ENCODE data around the gene GPRC5C.
A peak's percentile ranks its signal among the peaks of the same experiment; 100 is the strongest.

Gene GPRC5C, protein sequence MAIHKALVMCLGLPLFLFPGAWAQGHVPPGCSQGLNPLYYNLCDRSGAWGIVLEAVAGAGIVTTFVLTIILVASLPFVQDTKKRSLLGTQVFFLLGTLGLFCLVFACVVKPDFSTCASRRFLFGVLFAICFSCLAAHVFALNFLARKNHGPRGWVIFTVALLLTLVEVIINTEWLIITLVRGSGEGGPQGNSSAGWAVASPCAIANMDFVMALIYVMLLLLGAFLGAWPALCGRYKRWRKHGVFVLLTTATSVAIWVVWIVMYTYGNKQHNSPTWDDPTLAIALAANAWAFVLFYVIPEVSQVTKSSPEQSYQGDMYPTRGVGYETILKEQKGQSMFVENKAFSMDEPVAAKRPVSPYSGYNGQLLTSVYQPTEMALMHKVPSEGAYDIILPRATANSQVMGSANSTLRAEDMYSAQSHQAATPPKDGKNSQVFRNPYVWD

DNA sequence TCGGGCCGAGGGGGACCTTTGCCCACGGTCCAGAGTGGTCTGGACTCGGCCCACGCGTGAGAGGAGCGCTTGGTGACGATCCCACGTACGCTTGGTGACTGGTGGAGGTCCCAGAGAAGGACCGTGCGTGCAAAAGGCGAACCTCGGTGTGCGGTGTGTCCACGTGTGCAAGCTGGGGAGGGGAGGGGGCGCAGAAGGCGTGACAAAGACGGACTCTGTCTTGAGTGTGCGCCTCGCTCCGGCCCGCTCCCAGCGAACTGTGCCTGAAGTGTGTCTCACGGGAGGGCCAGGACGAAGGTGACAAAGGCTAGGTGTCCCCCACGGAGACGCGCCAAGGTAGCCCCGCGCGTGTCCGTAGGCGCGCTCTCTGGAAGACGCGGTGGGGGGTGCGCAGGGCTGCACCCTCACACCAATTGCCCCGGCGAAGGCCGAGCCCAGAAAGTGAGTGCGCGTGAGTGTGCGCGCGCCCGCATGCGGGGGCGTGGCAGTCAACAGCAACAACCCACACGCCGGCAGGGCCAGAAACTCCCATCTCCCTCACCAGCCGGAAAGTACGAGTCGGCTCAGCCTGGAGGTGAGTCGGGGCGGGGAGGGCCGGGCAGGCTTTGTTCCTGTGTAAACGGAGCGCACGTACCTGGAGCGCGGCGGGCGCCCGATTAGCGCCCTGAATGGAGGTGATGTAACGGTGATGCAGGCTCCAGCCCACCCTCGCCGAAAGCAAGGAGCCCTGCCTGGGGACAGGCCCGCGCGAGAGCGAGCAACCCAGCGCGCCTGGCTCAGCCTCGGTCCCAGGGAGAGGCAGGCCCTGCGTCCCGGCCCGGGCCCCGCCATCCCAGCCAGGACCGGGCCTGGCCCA, at the start of gene GPRC5C:
Gene GPRC5C, plus strand, starts transcription at position 521 of the 856 bp plus-strand sequence. CDS start 7,689 bp downstream, outside the sequence.
- Histone ChIP-seq H3K27ac (peak within 1 kb of the TSS; percentile 99), H3K27me3 (ENCODE audit: control insufficient read depth, insufficient read depth, low read length) (no peaks in the 10 kb centered on the region), H3K79me2 (peaks cover 21% of the 10 kb centered on the region), H3K4me2 (ENCODE audit: low read length) (peak within 1 kb of the TSS; percentile 99), H3K9me3 (ENCODE audit: control insufficient read depth, low read length) (no peaks in the 10 kb centered on the region), H3K4me3 (ENCODE audit: low read depth, low read length) (peak within 1 kb of the TSS; percentile 94), H3K9ac (peak within 1 kb of the TSS; percentile 99), H2AFZ (peak within 1 kb of the TSS; percentile 89), H3K36me3 (ENCODE audit: control insufficient read depth, insufficient read depth, low read length) (no peaks in the 10 kb centered on the region), H3K4me1 (peaks cover 33% of the 10 kb centered on the region)
- TF ChIP-seq, protein P1, sequence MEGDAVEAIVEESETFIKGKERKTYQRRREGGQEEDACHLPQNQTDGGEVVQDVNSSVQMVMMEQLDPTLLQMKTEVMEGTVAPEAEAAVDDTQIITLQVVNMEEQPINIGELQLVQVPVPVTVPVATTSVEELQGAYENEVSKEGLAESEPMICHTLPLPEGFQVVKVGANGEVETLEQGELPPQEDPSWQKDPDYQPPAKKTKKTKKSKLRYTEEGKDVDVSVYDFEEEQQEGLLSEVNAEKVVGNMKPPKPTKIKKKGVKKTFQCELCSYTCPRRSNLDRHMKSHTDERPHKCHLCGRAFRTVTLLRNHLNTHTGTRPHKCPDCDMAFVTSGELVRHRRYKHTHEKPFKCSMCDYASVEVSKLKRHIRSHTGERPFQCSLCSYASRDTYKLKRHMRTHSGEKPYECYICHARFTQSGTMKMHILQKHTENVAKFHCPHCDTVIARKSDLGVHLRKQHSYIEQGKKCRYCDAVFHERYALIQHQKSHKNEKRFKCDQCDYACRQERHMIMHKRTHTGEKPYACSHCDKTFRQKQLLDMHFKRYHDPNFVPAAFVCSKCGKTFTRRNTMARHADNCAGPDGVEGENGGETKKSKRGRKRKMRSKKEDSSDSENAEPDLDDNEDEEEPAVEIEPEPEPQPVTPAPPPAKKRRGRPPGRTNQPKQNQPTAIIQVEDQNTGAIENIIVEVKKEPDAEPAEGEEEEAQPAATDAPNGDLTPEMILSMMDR (IDR thresholded peaks at IDR 0.05) = no peak

DNA sequence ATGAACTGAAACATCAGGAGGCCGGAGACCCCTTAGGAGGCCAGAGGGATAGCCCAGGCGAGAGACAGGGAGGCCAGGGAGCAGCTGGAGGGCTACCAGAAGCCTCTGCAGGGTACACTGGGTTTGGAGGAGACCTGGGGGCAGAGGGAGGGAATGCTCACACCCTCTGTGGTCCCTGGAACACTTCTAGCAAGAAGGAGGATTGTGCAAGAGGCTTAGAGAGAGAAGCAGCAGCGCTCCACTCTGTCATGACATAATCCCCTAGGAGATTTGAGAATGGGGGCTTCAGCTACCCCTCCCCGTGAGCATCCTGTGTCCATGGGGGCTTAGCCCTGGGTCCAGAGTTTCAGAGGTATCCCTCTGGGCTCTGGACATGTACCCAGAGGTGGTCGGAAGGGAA, 48.7 kb upstream of the GPRC5C start:
- H3K4me2 ChIP-seq (ENCODE audit: low read length) = no peak overlapping the region
- H2AFZ ChIP-seq = no peak overlapping the region
- H3K79me2 ChIP-seq = no peaks in the 10 kb centered on the region
- peaks cover 13% of the 10 kb centered on the region for H3K4me1 ChIP-seq
- no peak overlapping the region for H3K9ac ChIP-seq
- no peaks in the 10 kb centered on the region for H3K9me3 ChIP-seq (ENCODE audit: control insufficient read depth, low read length)
- TF ChIP-seq, protein P1 (IDR thresholded peaks at IDR 0.05) = no peak
- H3K27me3 ChIP-seq (ENCODE audit: control insufficient read depth, insufficient read depth, low read length) = no peaks in the 10 kb centered on the region
- no peak overlapping the region for H3K4me3 ChIP-seq (ENCODE audit: low read depth, low read length)
- H3K27ac ChIP-seq = no peak overlapping the region
- H3K36me3 ChIP-seq (ENCODE audit: control insufficient read depth, insufficient read depth, low read length) = no peaks in the 10 kb centered on the region

DNA sequence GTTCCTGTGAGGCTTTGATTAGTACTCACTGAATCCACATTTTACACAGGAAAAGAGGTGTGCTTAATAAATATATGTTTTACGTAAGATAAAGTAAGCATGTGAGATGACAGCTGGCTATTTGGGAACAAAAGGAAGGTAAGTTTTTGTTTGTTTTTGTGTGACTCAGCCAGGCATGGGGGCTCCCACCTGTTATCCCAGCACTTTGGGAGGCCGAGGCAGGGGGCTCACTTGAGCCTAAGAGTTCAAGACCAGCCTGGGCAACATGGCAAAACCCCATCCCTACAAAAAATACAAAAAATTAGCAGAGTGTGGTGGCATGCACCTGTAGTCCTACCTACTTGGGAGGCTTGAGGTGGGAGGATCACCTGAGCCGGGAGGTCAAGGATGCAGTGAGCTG, 46.7 kb upstream of the GPRC5C start:
- H3K27me3 ChIP-seq (ENCODE audit: control insufficient read depth, insufficient read depth, low read length) = no peaks in the 10 kb centered on the region
- no peak overlapping the region for H3K9ac ChIP-seq
- no peak overlapping the region for H3K27ac ChIP-seq
- TF ChIP-seq, protein P1 (IDR thresholded peaks at IDR 0.05) = no peak
- no peak overlapping the region for H2AFZ ChIP-seq
- H3K4me1 ChIP-seq = peaks cover 2% of the 10 kb centered on the region
- H3K79me2 ChIP-seq = no peaks in the 10 kb centered on the region
- H3K4me3 ChIP-seq (ENCODE audit: low read depth, low read length) = no peak overlapping the region
- H3K9me3 ChIP-seq (ENCODE audit: control insufficient read depth, low read length) = no peaks in the 10 kb centered on the region
- no peak overlapping the region for H3K4me2 ChIP-seq (ENCODE audit: low read length)
- no peaks in the 10 kb centered on the region for H3K36me3 ChIP-seq (ENCODE audit: control insufficient read depth, insufficient read depth, low read length)

DNA sequence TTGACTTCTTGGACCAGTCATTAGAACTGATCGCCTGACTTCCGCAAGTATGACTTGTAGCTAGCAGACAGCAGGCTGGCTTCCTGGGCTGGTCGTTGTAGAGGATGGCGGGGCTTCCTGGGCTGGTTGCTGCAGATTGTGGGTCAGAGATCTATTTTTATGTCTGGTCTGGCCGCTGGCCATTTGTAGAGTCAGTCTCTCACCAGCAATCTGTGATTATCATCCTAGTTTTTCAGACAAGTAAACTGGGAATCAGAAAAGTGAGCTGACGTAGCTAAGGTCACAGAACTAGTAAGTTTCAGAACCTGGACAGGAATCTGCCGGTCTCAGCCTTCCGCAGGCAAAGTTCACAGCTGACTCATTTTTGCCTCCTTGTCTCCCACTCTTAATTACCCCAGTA, 45.5 kb upstream of the GPRC5C start:
- Histone ChIP-seq H2AFZ (no peak overlapping the region), H3K36me3 (ENCODE audit: control insufficient read depth, insufficient read depth, low read length) (no peaks in the 10 kb centered on the region), H3K9ac (no peak overlapping the region), H3K27me3 (ENCODE audit: control insufficient read depth, insufficient read depth, low read length) (no peaks in the 10 kb centered on the region), H3K4me3 (ENCODE audit: low read depth, low read length) (no peak overlapping the region), H3K27ac (no peak overlapping the region), H3K9me3 (ENCODE audit: control insufficient read depth, low read length) (no peaks in the 10 kb centered on the region), H3K4me2 (ENCODE audit: low read length) (no peak overlapping the region), H3K4me1 (no peaks in the 10 kb centered on the region), H3K79me2 (no peaks in the 10 kb centered on the region)
- TF ChIP-seq, protein P1 (IDR thresholded peaks at IDR 0.05) = no peak

Measured in parathyroid adenoma (tissue), 2 donors.